T-helper 17 cell (primary cell): ENCODE data around the gene SLC22A31. TPM values are rescaled to one million over a fixed set of nuclear protein-coding genes. Genes with fewer than 3 reads are reported as not detected.

Experiments used
- ATAC-seq: fragments of 150-1000 bp; cut with Tn5 transposase; 2 replicates; pipeline ENCODE4 v1.10.0; 2021; ENCODE audit warnings: mild to moderate bottlenecking, moderate library complexity
- DNase-seq, 3 donors: peaks; one replicate each; pipeline versions ENCODE4 v3.0.0 to v3.0.0-alpha.2; 2020 to 2021
- H3K9me3 ChIP-seq: one replicate; pipeline ENCODE4 v1.7.0; 2013; ENCODE audit warnings: low read length, mild to moderate bottlenecking; ENCODE audit not compliant: control insufficient read depth, poor library complexity, severe bottlenecking
- H3K27ac Mint-ChIP-seq: one replicate; pipeline ENCODE4 v1.8.0; 2022; ENCODE audit warnings: mild to moderate bottlenecking, moderate library complexity, mixed read lengths
- H3K27me3 Mint-ChIP-seq: one replicate; pipeline ENCODE4 v1.8.0; 2022; ENCODE audit warnings: mixed read lengths
- H3K36me3 Mint-ChIP-seq: one replicate; pipeline ENCODE4 v1.8.0; 2022; ENCODE audit warnings: low read depth, mixed read lengths
- H3K4me1 Mint-ChIP-seq: one replicate; pipeline ENCODE4 v1.8.0; 2022; ENCODE audit warnings: mild to moderate bottlenecking, mixed read lengths
- H3K4me3 Mint-ChIP-seq: one replicate; pipeline ENCODE4 v1.8.0; 2022; ENCODE audit warnings: mild to moderate bottlenecking, moderate library complexity, mixed read lengths
- total RNA-seq, 4 donors: library from RNA in 2 of 4; stranded (reverse) in 2 of 4; gene quantifications; one replicate each; pipeline ENCODE4 v1.2.3 and lab custom pipeline; 2022 to 2026

SLC22A31 gene
- total RNA-seq, 2 donors from 2014 or later = 0.52 to 0.76 TPM

GRCh38 chr16:89175280-89176146 is 24.8 kb downstream of the SLC22A31 start:
- ATAC-seq = no peak
- DNase-seq = no peak
- no peak overlapping the region for H3K4me3 Mint-ChIP-seq
- no peaks in the 10 kb centered on the region for H3K9me3 ChIP-seq
- no peaks in the 10 kb centered on the region for H3K36me3 Mint-ChIP-seq
- no peaks in the 10 kb centered on the region for H3K27me3 Mint-ChIP-seq
- peaks cover 9% of the 10 kb centered on the region for H3K4me1 Mint-ChIP-seq
- H3K27ac Mint-ChIP-seq = no peak overlapping the region

GRCh38 chr16:89174877-89175276 is 25.5 kb downstream of the SLC22A31 start:
- H3K27me3 Mint-ChIP-seq = no peaks in the 10 kb centered on the region
- H3K36me3 Mint-ChIP-seq = no peaks in the 10 kb centered on the region

GRCh38 chr16:89174055-89174827 is 26.1 kb downstream of the SLC22A31 start:
- no peak for ATAC-seq
- no peaks in the 10 kb centered on the region for H3K36me3 Mint-ChIP-seq
- peak overlapping the region; percentile 59 for H3K27ac Mint-ChIP-seq
- no peaks in the 10 kb centered on the region for H3K27me3 Mint-ChIP-seq
- peaks cover 9% of the 10 kb centered on the region for H3K4me1 Mint-ChIP-seq
- DNase-seq = no peak
- H3K9me3 ChIP-seq = no peaks in the 10 kb centered on the region
- no peak overlapping the region for H3K4me3 Mint-ChIP-seq

More at GRCh38 chr16:89174877-89175276, 25.5 kb downstream of the SLC22A31 start:
- no peaks in the 10 kb centered on the region for H3K9me3 ChIP-seq
- H3K4me3 Mint-ChIP-seq = no peak overlapping the region
- DNase-seq (no peak), ATAC-seq (no peak)
- peaks cover 9% of the 10 kb centered on the region for H3K4me1 Mint-ChIP-seq
- no peak overlapping the region for H3K27ac Mint-ChIP-seq

GRCh38 chr16:89173174-89173921 is 27.0 kb downstream of the SLC22A31 start:
- H3K36me3 Mint-ChIP-seq = no peaks in the 10 kb centered on the region
- ATAC-seq (no peak), DNase-seq (no peak)
- H3K27me3 Mint-ChIP-seq = no peaks in the 10 kb centered on the region
- H3K4me1 Mint-ChIP-seq = peaks cover 9% of the 10 kb centered on the region
- H3K4me3 Mint-ChIP-seq = no peak overlapping the region
- peak overlapping the region; percentile 59 for H3K27ac Mint-ChIP-seq
- no peaks in the 10 kb centered on the region for H3K9me3 ChIP-seq

- no peak overlapping the region for H3K27ac Mint-ChIP-seq
- H3K4me1 Mint-ChIP-seq = peaks cover 9% of the 10 kb centered on the region
- peak overlapping the region; percentile 57 for H3K4me3 Mint-ChIP-seq
- ATAC-seq = no peak
- H3K27me3 Mint-ChIP-seq = no peaks in the 10 kb centered on the region
- no peaks in the 10 kb centered on the region for H3K9me3 ChIP-seq
- no peak for DNase-seq
- no peaks in the 10 kb centered on the region for H3K36me3 Mint-ChIP-seq
Observed at GRCh38 chr16:89172528-89173173, 27.7 kb downstream of the SLC22A31 start.

GRCh38 chr16:89172171-89172527 is 28.2 kb downstream of the SLC22A31 start:
- H3K27ac Mint-ChIP-seq = no peak overlapping the region
- peaks cover 9% of the 10 kb centered on the region for H3K4me1 Mint-ChIP-seq
- no peaks in the 10 kb centered on the region for H3K27me3 Mint-ChIP-seq
- H3K9me3 ChIP-seq = no peaks in the 10 kb centered on the region
- H3K36me3 Mint-ChIP-seq = no peaks in the 10 kb centered on the region
- DNase-seq = no peak
- H3K4me3 Mint-ChIP-seq = no peak overlapping the region
- ATAC-seq = no peak

GRCh38 chr16:89171216-89172170 is 28.8 kb downstream of the SLC22A31 start, which contains the start of gene CDH15:
Gene CDH15 (plus strand): TSS chr16:89171748. CDS start chr16:89171832, 84 bp downstream.
- no peak within 1 kb of the TSS for H3K27ac Mint-ChIP-seq
- peak; percentile 89 to 99 (median 98) for DNase-seq

GRCh38 chr16:89170346-89171215 is 29.8 kb downstream of the SLC22A31 start:
- Mint-ChIP-seq H3K36me3 (no peaks in the 10 kb centered on the region), H3K4me3 (peak overlapping the region; percentile 88), H3K4me1 (peaks cover 11% of the 10 kb centered on the region), H3K27me3 (no peaks in the 10 kb centered on the region), H3K27ac (no peak overlapping the region)
- ATAC-seq = no peak
- no peak for DNase-seq
- no peaks in the 10 kb centered on the region for H3K9me3 ChIP-seq

More at GRCh38 chr16:89171216-89172170, 28.8 kb downstream of the SLC22A31 start, which contains the start of gene CDH15:
- peak; percentile 97 for ATAC-seq
- H3K36me3 Mint-ChIP-seq = no peaks in the 10 kb centered on the region
- H3K4me1 Mint-ChIP-seq = peaks cover 10% of the 10 kb centered on the region
- H3K9me3 ChIP-seq = no peaks in the 10 kb centered on the region
- peak within 1 kb of the TSS; percentile 88 for H3K4me3 Mint-ChIP-seq
- no peaks in the 10 kb centered on the region for H3K27me3 Mint-ChIP-seq

- H3K36me3 Mint-ChIP-seq = no peaks in the 10 kb centered on the region
- no peaks in the 10 kb centered on the region for H3K27me3 Mint-ChIP-seq
- H3K4me1 Mint-ChIP-seq = peaks cover 9% of the 10 kb centered on the region
- ATAC-seq (no peak), DNase-seq (no peak)
- no peak overlapping the region for H3K4me3 Mint-ChIP-seq
- H3K9me3 ChIP-seq = no peaks in the 10 kb centered on the region
- no peak overlapping the region for H3K27ac Mint-ChIP-seq
Observed at GRCh38 chr16:89169778-89170177, 30.6 kb downstream of the SLC22A31 start.

GRCh38 chr16:89168381-89169189 is 31.8 kb downstream of the SLC22A31 start:
- Mint-ChIP-seq H3K27me3 (no peaks in the 10 kb centered on the region), H3K36me3 (no peaks in the 10 kb centered on the region), H3K4me3 (no peak overlapping the region), H3K27ac (no peak overlapping the region), H3K4me1 (peaks cover 9% of the 10 kb centered on the region)
- no peaks in the 10 kb centered on the region for H3K9me3 ChIP-seq
- no peak for DNase-seq
- ATAC-seq = no peak
